ENCODE data around the gene HS3ST3B1. TPM values are rescaled to one million over a fixed set of nuclear protein-coding genes. Genes with fewer than 3 reads are reported as not detected.

The HS3ST3B1 gene
- total and polyA plus RNA-seq, 2 of the 4 experiments (the other 2 are of a cell fraction), result 3.1 to 4.3 TPM

DNA sequence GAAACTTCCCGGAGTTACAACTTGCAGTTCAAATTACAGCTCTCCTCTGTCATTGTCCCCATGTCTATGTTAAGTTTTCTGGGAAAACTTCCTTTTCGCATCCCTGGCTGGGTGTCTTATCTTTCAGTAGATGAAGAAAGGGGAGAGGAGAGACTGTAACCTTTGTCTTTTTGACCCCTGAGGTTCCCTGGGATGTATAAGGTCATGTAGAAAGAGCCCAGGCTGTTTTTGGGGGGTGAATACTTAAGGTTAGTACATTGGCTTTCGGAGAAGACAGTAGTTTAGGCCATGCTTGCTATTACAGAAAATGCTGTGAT lies 31.1 kb downstream of the HS3ST3B1 start:
- H2BK120ac ChIP-seq (ENCODE audit: low read depth, low read length), result no peak overlapping the region
- H3K4me3 ChIP-seq (ENCODE audit: insufficient read depth, low read depth, low read length), result no peak overlapping the region
- TF ChIP-seq MAZ (IDR thresholded peaks at IDR 0.05; ENCODE audit: borderline replicate concordance, low read depth, low read length), result no peak
- TF ChIP-seq, protein P1, sequence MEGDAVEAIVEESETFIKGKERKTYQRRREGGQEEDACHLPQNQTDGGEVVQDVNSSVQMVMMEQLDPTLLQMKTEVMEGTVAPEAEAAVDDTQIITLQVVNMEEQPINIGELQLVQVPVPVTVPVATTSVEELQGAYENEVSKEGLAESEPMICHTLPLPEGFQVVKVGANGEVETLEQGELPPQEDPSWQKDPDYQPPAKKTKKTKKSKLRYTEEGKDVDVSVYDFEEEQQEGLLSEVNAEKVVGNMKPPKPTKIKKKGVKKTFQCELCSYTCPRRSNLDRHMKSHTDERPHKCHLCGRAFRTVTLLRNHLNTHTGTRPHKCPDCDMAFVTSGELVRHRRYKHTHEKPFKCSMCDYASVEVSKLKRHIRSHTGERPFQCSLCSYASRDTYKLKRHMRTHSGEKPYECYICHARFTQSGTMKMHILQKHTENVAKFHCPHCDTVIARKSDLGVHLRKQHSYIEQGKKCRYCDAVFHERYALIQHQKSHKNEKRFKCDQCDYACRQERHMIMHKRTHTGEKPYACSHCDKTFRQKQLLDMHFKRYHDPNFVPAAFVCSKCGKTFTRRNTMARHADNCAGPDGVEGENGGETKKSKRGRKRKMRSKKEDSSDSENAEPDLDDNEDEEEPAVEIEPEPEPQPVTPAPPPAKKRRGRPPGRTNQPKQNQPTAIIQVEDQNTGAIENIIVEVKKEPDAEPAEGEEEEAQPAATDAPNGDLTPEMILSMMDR (conservative IDR thresholded peaks at IDR 0.05; ENCODE audit: low read depth, low read length), result no peak
- H3K23ac ChIP-seq (ENCODE audit: low read depth, low read length), result no peak overlapping the region
- ChIA-PET POLR2A (ENCODE audit: unreplicated experiment) (no interaction called here), CTCF (no interaction called here)
- H3K36me3 ChIP-seq (ENCODE audit: control insufficient read depth, insufficient read depth, low read length), result no peaks in the 10 kb centered on the region
- H2BK5ac ChIP-seq (ENCODE audit: low read depth, low read length, poor library complexity, severe bottlenecking), result no peak overlapping the region
- no peak overlapping the region for H3K56ac ChIP-seq (ENCODE audit: extremely low read depth, insufficient read depth, low read length)
- no peak overlapping the region for H2AK9ac ChIP-seq (replicated peaks; ENCODE audit: low read depth, low read length, poor library complexity)
- H2BK15ac ChIP-seq (ENCODE audit: low read depth, low read length), result no peak overlapping the region
- intact Hi-C loops (cut with micrococcal nuclease), result no loop called here
- no peak overlapping the region for H3K18ac ChIP-seq (ENCODE audit: low read depth, low read length)
- H3K79me1 ChIP-seq (ENCODE audit: low read depth in 1 of 2, low read length in 2 of 2), result peaks cover 19 to 80% of the 10 kb centered on the region in 2 experiments
- no peak overlapping the region for H3K4me2 ChIP-seq (ENCODE audit: low read depth, low read length)
- DNase-seq (no peak), ATAC-seq (ENCODE audit: low read depth) (no peak)
- no peaks in the 10 kb centered on the region for H3K27me3 ChIP-seq (ENCODE audit: control insufficient read depth, insufficient read depth, low read length)
- no peak overlapping the region for H2AFZ ChIP-seq (replicated peaks; ENCODE audit: low read length, poor library complexity)
- H4K5ac ChIP-seq (ENCODE audit: low read depth, low read length), result no peak overlapping the region
- H4K8ac ChIP-seq (ENCODE audit: low read depth in 2 of 2, low read length in 2 of 2), result no peak overlapping the region
- no peak overlapping the region for H2BK20ac ChIP-seq (ENCODE audit: low read depth, low read length)
- dilution Hi-C loops (cut with HindIII; ENCODE audit: low sequenced_read_pairs, unreplicated experiment), result no loop called here
- no TSS peak for BruUV-seq (replicated peaks)
- in situ Hi-C loops (cut with MboI; ENCODE audit: low sequenced_read_pairs), result no loop called here
- WGBS, 2 experiments (ENCODE audit: extremely low coverage in 2 of 2, insufficient read length in 1 of 2), result no CpG with 5 or more reads among the region's 3 CpGs
- H2AK5ac ChIP-seq (ENCODE audit: low read depth, low read length), result no peak overlapping the region
- peaks cover 4% of the 10 kb centered on the region; the same call in 1 of the 2 replicates for H3K4me1 ChIP-seq (ENCODE audit: control insufficient read depth, insufficient read depth, low read length)
- H3K9ac ChIP-seq (ENCODE audit: low read depth, low read length), result no peak overlapping the region
- H3K27ac ChIP-seq (ENCODE audit: insufficient read depth, low read length), result no peak overlapping the region
- peaks cover 36% of the 10 kb centered on the region; the same call in 1 of the 2 replicates for H4K20me1 ChIP-seq (ENCODE audit: insufficient read depth, low read length)
- H4K91ac ChIP-seq (ENCODE audit: insufficient read depth, low read depth, low read length), result no peak overlapping the region
- no peak overlapping the region for H3K14ac ChIP-seq (replicated peaks; ENCODE audit: low read depth, low read length)
- no peaks in the 10 kb centered on the region for H3K9me3 ChIP-seq (ENCODE audit: control insufficient read depth, insufficient read depth, low read length)
- H3K9me1 ChIP-seq (ENCODE audit: insufficient read depth, low read length), result peaks cover 3% of the 10 kb centered on the region; the same call in 1 of the 2 replicates
- H3K4ac ChIP-seq (ENCODE audit: low read depth, low read length), result no peak overlapping the region
